Activated effector memory CD4-positive, alpha-beta T cell treated with Interleukin-2 at 50 U/mL for 16 hours (primary cell): ENCODE results near the gene DCAF8L2.
"Not testable (repeated sequence)": the region's sequence is repeated elsewhere in the genome, so short reads cannot be mapped to it uniquely, and the experiment has no call there.

Source experiments
- DNase-seq: peaks from one replicate; pipeline ENCODE4 v3.0.0-alpha.2; 2020

Gene DCAF8L2

GRCh38 chrX:27680726-27681125, 90.6 kb downstream of the DCAF8L2 start:
- DNase-seq = no peak

GRCh38 chrX:27683566-27684208, 93.5 kb downstream of the DCAF8L2 start:
- DNase-seq = not testable (repeated sequence)

- DNase-seq = no peak
Measured at GRCh38 chrX:27694667-27695066, 104.5 kb downstream of the DCAF8L2 start.

- DNase-seq = no peak
Measured at GRCh38 chrX:27706526-27706925, 116.4 kb downstream of the DCAF8L2 start.

- no peak for DNase-seq
Measured at GRCh38 chrX:27715610-27716009, 125.5 kb downstream of the DCAF8L2 start.

- DNase-seq = no peak
Measured at GRCh38 chrX:27728291-27728690, 138.1 kb downstream of the DCAF8L2 start.

GRCh38 chrX:27731962-27732361, 141.8 kb downstream of the DCAF8L2 start:
- no peak for DNase-seq

GRCh38 chrX:27735914-27736313, 145.8 kb downstream of the DCAF8L2 start:
- no peak for DNase-seq

- no peak for DNase-seq
Measured at GRCh38 chrX:27740933-27741332, 150.8 kb downstream of the DCAF8L2 start.

GRCh38 chrX:27743521-27743920, 153.4 kb downstream of the DCAF8L2 start:
- not testable (repeated sequence) for DNase-seq

GRCh38 chrX:27746516-27746915, 156.4 kb downstream of the DCAF8L2 start:
- DNase-seq = no peak

- DNase-seq = not testable (repeated sequence)
Measured at GRCh38 chrX:27750298-27750697, 160.2 kb downstream of the DCAF8L2 start.

GRCh38 chrX:27751976-27752375, 161.8 kb downstream of the DCAF8L2 start:
- no peak for DNase-seq

GRCh38 chrX:27765718-27766117, 175.6 kb downstream of the DCAF8L2 start:
- no peak for DNase-seq

- DNase-seq = no peak
Measured at GRCh38 chrX:27767387-27767786, 177.2 kb downstream of the DCAF8L2 start.

- no peak for DNase-seq
Measured at GRCh38 chrX:27775984-27776383, 185.8 kb downstream of the DCAF8L2 start.

GRCh38 chrX:27796640-27797257, 206.6 kb downstream of the DCAF8L2 start:
- no peak for DNase-seq

- no peak for DNase-seq
Measured at GRCh38 chrX:27797575-27797974, 207.4 kb downstream of the DCAF8L2 start.
